ENCODE results near the gene ACOX1. TPM values are rescaled to one million over a fixed set of nuclear protein-coding genes. Genes with fewer than 3 reads are reported as not detected.
A peak's percentile ranks its signal among the peaks of the same experiment; 100 is the strongest.

ACOX1 gene
- total and polyA plus RNA-seq, 2 of the 13 experiments (the other 11 are each of a cell fraction or from before 2014, with no cell fraction given) = 86.4 to 120 TPM

- TF ChIP-seq FOXP4 (CRISPR knock-in tag; IDR thresholded peaks at IDR 0.05) = peak; percentile 73
- TF ChIP-seq, protein P1, sequence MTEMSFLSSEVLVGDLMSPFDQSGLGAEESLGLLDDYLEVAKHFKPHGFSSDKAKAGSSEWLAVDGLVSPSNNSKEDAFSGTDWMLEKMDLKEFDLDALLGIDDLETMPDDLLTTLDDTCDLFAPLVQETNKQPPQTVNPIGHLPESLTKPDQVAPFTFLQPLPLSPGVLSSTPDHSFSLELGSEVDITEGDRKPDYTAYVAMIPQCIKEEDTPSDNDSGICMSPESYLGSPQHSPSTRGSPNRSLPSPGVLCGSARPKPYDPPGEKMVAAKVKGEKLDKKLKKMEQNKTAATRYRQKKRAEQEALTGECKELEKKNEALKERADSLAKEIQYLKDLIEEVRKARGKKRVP (CRISPR knock-in tag; IDR thresholded peaks at IDR 0.05) = 0 out of 4 replicates have a peak, but pooled peaks of 1 of the 2 experiments have one; percentile 40
- TF ChIP-seq ZBED4 (CRISPR knock-in tag; IDR thresholded peaks at IDR 0.05; ENCODE audit: borderline replicate concordance) = peak; percentile 91
- TF ChIP-seq ZNF20 (CRISPR knock-in tag; IDR thresholded peaks at IDR 0.05) = peak; percentile 69; the same call in 1 of the 2 replicates
- peak; percentile 98 for TF ChIP-seq SIN3A (IDR thresholded peaks at IDR 0.05; ENCODE audit: borderline replicate concordance, low read depth, low read length)
- TF ChIP-seq THAP8 (CRISPR knock-in tag; IDR thresholded peaks at IDR 0.05; ENCODE audit: borderline replicate concordance) = peak; percentile 74
- peak; percentile 92 for TF ChIP-seq ZNF563 (CRISPR knock-in tag; IDR thresholded peaks at IDR 0.05)
- no peak for TF ChIP-seq HDAC6 (IDR thresholded peaks at IDR 0.05; ENCODE audit: low read depth, low read length)
- no peak; the same call in 1 of the 2 replicates for TF ChIP-seq HNF4G (IDR thresholded peaks at IDR 0.05; ENCODE audit: borderline replicate concordance, low read depth, low read length)
- TF ChIP-seq HNF4G (CRISPR knock-in tag; IDR thresholded peaks at IDR 0.05; ENCODE audit: borderline replicate concordance, low read depth) = no peak; the same call in none of the 2 replicates
- TF ChIP-seq, protein P2, sequence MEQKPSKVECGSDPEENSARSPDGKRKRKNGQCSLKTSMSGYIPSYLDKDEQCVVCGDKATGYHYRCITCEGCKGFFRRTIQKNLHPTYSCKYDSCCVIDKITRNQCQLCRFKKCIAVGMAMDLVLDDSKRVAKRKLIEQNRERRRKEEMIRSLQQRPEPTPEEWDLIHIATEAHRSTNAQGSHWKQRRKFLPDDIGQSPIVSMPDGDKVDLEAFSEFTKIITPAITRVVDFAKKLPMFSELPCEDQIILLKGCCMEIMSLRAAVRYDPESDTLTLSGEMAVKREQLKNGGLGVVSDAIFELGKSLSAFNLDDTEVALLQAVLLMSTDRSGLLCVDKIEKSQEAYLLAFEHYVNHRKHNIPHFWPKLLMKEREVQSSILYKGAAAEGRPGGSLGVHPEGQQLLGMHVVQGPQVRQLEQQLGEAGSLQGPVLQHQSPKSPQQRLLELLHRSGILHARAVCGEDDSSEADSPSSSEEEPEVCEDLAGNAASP (CRISPR knock-in tag; IDR thresholded peaks at IDR 0.05; ENCODE audit: borderline replicate concordance) = peak; percentile 68; the same call in 1 of the 2 replicates
- peak; percentile 76 for TF ChIP-seq ASH2L (IDR thresholded peaks at IDR 0.05; ENCODE audit: insufficient read length, low read depth, low read length)
- no peak for TF ChIP-seq CBX1 (IDR thresholded peaks at IDR 0.05; ENCODE audit: low read depth)
- TF ChIP-seq, protein P3, sequence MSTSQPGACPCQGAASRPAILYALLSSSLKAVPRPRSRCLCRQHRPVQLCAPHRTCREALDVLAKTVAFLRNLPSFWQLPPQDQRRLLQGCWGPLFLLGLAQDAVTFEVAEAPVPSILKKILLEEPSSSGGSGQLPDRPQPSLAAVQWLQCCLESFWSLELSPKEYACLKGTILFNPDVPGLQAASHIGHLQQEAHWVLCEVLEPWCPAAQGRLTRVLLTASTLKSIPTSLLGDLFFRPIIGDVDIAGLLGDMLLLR (CRISPR knock-in tag; IDR thresholded peaks at IDR 0.05) = peak; percentile 98
- TF ChIP-seq ZNF335 (CRISPR knock-in tag; IDR thresholded peaks at IDR 0.05) = peak; percentile 98
- no peak; the same call in 1 of the 2 replicates for TF ChIP-seq JDP2 (CRISPR knock-in tag; IDR thresholded peaks at IDR 0.05; ENCODE audit: borderline replicate concordance)
- no peak for TF ChIP-seq HMG20B (CRISPR knock-in tag; conservative IDR thresholded peaks at IDR 0.05)
- TF ChIP-seq PITX1 (CRISPR knock-in tag; IDR thresholded peaks at IDR 0.05) = peak; percentile 79
Measured at GRCh38 chr17:75940727-75941441, 38.1 kb downstream of the ACOX1 start, which contains the start of gene FBF1 (continued).
